Erythroblast (primary cell): ENCODE results near the gene SNCB.

Source experiments
- GATA1 ChIP-seq: IDR thresholded peaks from 2 replicates; pipeline ENCODE4 v1.6.1; 2011; ENCODE audit warnings: low read depth, mild to moderate bottlenecking, control low read depth, low read length, moderate library complexity
- POLR2A ChIP-seq: IDR thresholded peaks from 2 replicates; pipeline ENCODE4 v1.6.1; 2011; ENCODE audit warnings: mild to moderate bottlenecking, low read length

- peak; percentile 80 for TF ChIP-seq POLR2A
- TF ChIP-seq GATA1: no peak
These were observed 18.3 kb upstream of the SNCB start for GRCh38 chr5:176648474-176649194.
